Effector memory CD4-positive, alpha-beta T cell (primary cell): ENCODE results near the gene PROC.

ENCODE experiments used
- DNase-seq, 3 donors: peaks; one replicate each; pipeline ENCODE4 v3.0.0-alpha.2; 2020
- H3K27ac ChIP-seq: 2 replicates; pipeline ENCODE4 v1.7.0; 2013; ENCODE audit warnings: mild to moderate bottlenecking, low read length, moderate library complexity; ENCODE audit not compliant: insufficient read depth, poor library complexity, severe bottlenecking
- H3K27me3 ChIP-seq: replicated peaks from 2 replicates; pipeline ENCODE4 v1.7.0; 2013; ENCODE audit warnings: mild to moderate bottlenecking, low read length; ENCODE audit not compliant: insufficient read depth, control insufficient read depth, poor library complexity, severe bottlenecking
- H3K36me3 ChIP-seq: 2 replicates; pipeline ENCODE4 v1.7.0; 2013; ENCODE audit warnings: mild to moderate bottlenecking, low read length, moderate library complexity; ENCODE audit not compliant: control insufficient read depth, insufficient read depth
- H3K4me1 ChIP-seq: 2 replicates; pipeline ENCODE4 v1.7.0; 2013; ENCODE audit warnings: low read length, mild to moderate bottlenecking; ENCODE audit not compliant: control insufficient read depth, insufficient read depth, poor library complexity, severe bottlenecking
- H3K4me3 ChIP-seq: 2 replicates; pipeline ENCODE4 v1.7.0; 2013; ENCODE audit warnings: low read length, low read depth, mild to moderate bottlenecking; ENCODE audit not compliant: insufficient read depth, poor library complexity, severe bottlenecking
- H3K9me3 ChIP-seq: 2 replicates; pipeline ENCODE4 v1.7.0; 2013; ENCODE audit warnings: mild to moderate bottlenecking, low read length, moderate library complexity; ENCODE audit not compliant: control insufficient read depth

PROC gene

GRCh38 chr2:127455566-127456493 is 37.6 kb downstream of the PROC start:
- H3K36me3 ChIP-seq = no peaks in the 10 kb centered on the region
- no peaks in the 10 kb centered on the region for H3K9me3 ChIP-seq
- H3K27me3 ChIP-seq = no peaks in the 10 kb centered on the region
- DNase-seq = no peak
- no peak overlapping the region for H3K27ac ChIP-seq
- H3K4me1 ChIP-seq = no peaks in the 10 kb centered on the region
- no peak overlapping the region for H3K4me3 ChIP-seq

GRCh38 chr2:127456960-127457359 is 38.7 kb downstream of the PROC start:
- Histone ChIP-seq H3K36me3 (no peaks in the 10 kb centered on the region), H3K9me3 (no peaks in the 10 kb centered on the region), H3K4me3 (no peak overlapping the region), H3K4me1 (no peaks in the 10 kb centered on the region), H3K27me3 (no peaks in the 10 kb centered on the region), H3K27ac (no peak overlapping the region)
- no peak for DNase-seq

GRCh38 chr2:127462461-127462860 is 44.2 kb downstream of the PROC start:
- Histone ChIP-seq H3K9me3 (no peaks in the 10 kb centered on the region), H3K27ac (no peak overlapping the region), H3K27me3 (no peaks in the 10 kb centered on the region), H3K4me3 (no peak overlapping the region), H3K4me1 (no peaks in the 10 kb centered on the region), H3K36me3 (no peaks in the 10 kb centered on the region)
- no peak for DNase-seq

DNA sequence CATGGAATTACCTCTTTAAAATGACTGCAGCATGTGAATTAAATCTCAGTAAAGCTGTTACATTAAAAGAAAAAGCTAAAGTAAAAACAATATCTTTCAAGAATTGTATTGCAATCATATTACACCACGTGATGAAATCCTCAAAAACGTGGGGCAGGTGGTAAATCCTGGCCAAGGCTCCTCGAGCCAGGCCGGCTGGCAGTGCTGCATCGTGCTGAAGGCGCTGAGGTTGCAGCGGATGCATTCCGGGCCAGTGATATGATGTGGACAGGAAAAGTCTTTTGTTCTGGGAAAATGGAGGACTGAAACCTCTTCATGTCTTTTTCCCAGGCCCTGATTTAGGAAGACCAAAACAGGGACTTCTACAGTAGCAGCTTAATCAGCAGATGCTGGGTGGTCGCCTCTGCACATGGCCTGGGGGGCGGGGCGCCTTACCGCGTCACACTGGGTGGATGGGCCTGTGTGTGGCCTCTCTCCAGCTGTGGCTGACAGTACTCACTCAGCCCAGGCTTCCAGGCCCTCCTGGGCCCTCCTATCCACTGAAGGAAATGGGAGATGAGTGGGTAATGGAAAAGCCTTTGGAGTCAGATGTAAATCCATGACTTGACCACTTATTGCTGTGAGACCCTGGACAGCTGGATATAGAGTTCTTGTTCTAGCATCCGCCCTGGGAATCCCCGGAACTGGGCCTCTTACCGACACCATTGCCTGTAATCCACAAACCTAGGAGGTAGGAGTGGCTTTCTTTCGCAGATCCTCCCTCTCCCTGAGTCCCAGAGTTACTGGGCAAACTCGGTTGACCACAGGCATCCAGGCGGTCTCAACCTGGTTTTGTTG is 45.1 kb downstream of the PROC start:
- H3K9me3 ChIP-seq = no peaks in the 10 kb centered on the region
- no peak overlapping the region for H3K27ac ChIP-seq
- H3K27me3 ChIP-seq = no peaks in the 10 kb centered on the region
- DNase-seq = no peak
- no peaks in the 10 kb centered on the region for H3K4me1 ChIP-seq
- no peak overlapping the region for H3K4me3 ChIP-seq
- peaks cover 2% of the 10 kb centered on the region for H3K36me3 ChIP-seq

DNA sequence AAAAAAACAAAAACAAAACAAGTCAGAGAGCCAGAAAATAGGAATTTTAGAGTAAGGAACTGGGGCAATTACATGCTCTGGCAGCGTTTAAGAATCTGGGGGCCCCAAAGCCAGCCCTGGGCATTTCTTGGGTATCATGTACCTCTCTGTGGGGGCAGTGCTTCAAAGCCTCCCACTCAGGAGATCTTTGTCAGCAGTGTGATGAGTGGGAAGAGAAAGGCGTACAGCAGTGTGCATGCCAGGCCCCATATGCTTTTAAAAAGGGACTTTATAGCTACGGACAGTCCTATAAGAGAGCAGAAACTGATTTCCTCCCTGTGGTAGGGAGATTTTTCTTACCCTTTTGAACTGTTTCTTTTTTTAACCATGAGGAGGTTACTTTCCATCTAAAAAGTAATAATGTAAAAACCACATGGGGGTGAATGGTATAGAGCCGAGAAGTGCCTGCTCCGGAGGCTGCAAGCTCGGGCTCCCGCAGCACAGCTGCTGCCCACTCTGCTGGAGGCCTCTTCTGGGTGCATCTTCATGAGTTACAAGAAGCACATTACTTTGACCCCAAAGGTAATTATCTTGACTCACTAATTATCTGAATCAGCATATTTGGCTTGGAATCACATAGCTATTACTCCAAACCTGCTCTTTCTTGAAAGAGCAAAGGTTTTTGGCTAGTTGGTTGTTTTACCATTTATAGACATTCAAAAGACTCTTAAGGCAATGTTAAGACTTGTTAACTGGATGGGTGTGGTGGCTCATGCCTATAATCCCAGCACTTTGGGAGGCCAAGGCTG is 46.4 kb downstream of the PROC start:
- Histone ChIP-seq H3K4me1 (no peaks in the 10 kb centered on the region), H3K27ac (no peak overlapping the region), H3K27me3 (no peaks in the 10 kb centered on the region), H3K4me3 (no peak overlapping the region), H3K9me3 (no peaks in the 10 kb centered on the region), H3K36me3 (peaks cover 3% of the 10 kb centered on the region)
- no peak for DNase-seq

GRCh38 chr2:127465258-127465657 is 47.0 kb downstream of the PROC start:
- Histone ChIP-seq H3K27ac (no peak overlapping the region), H3K36me3 (peaks cover 3% of the 10 kb centered on the region), H3K4me3 (no peak overlapping the region), H3K27me3 (no peaks in the 10 kb centered on the region), H3K9me3 (no peaks in the 10 kb centered on the region), H3K4me1 (no peaks in the 10 kb centered on the region)
- no peak for DNase-seq

- Histone ChIP-seq H3K36me3 (peaks cover 3% of the 10 kb centered on the region), H3K4me1 (no peaks in the 10 kb centered on the region), H3K9me3 (no peaks in the 10 kb centered on the region), H3K27me3 (no peaks in the 10 kb centered on the region), H3K4me3 (no peak overlapping the region), H3K27ac (no peak overlapping the region)
- no peak for DNase-seq
These were observed 50.8 kb downstream of the PROC start for GRCh38 chr2:127469051-127469450.

DNA sequence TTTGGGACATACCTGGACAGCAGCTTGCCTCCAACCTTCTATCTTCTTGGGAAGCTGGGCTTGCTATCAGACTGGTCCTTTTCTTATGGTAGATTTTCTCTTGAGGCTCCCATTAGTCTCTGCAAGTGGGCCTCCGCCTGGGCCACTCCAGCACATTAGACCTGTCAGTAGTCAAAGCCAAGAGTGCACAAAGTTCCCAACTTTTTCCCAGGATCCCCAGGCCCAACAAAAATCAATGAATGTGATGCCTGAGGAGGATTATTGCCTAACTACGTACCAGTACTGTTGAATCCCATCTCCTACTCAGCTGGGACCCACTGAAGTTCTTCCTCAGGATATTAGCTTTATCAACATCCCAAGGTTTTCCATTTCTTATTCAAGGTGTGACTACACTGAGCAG is 51.7 kb downstream of the PROC start:
- H3K27me3 ChIP-seq = no peaks in the 10 kb centered on the region
- no peaks in the 10 kb centered on the region for H3K9me3 ChIP-seq
- H3K27ac ChIP-seq = no peak overlapping the region
- DNase-seq = no peak
- H3K36me3 ChIP-seq = peaks cover 3% of the 10 kb centered on the region
- no peak overlapping the region for H3K4me3 ChIP-seq
- no peaks in the 10 kb centered on the region for H3K4me1 ChIP-seq

GRCh38 chr2:127471286-127471988 is 53.2 kb downstream of the PROC start:
- no peak for DNase-seq
- Histone ChIP-seq H3K4me3 (no peak overlapping the region), H3K36me3 (peaks cover 3% of the 10 kb centered on the region), H3K27me3 (no peaks in the 10 kb centered on the region), H3K4me1 (no peaks in the 10 kb centered on the region), H3K27ac (no peak overlapping the region), H3K9me3 (no peaks in the 10 kb centered on the region)
